Measurements from ENCODE around the gene ZNF501.
A peak's percentile ranks its signal among the peaks of the same experiment; 100 is the strongest.

The ZNF501 gene

GRCh38 chr3:44729384-44729910 lies at the start of gene ZNF501:
TSS of gene ZNF501 (plus strand) at chr3:44729635. CDS start at chr3:44734422, 4,787 bp downstream.
- no peak for FAIRE-seq

GRCh38 chr3:44680921-44681455 lies 48.4 kb upstream of the ZNF501 start:
- FAIRE-seq = no peak

- no peak for FAIRE-seq
Measured at GRCh38 chr3:44682182-44682896, 47.1 kb upstream of the ZNF501 start.

GRCh38 chr3:44685128-44685800 lies 44.2 kb upstream of the ZNF501 start:
- no peak for FAIRE-seq

GRCh38 chr3:44687898-44688297 lies 41.5 kb upstream of the ZNF501 start:
- FAIRE-seq = no peak

- no peak for FAIRE-seq
Measured at GRCh38 chr3:44712455-44713075, 16.9 kb upstream of the ZNF501 start, which contains the start of gene ZNF502. TSS of gene ZNF502 (plus strand) at chr3:44712660. CDS start at chr3:44720262, 7,602 bp downstream.

- FAIRE-seq = no peak
Measured at GRCh38 chr3:44721231-44722102, 8.0 kb upstream of the ZNF501 start.

- no peak for FAIRE-seq
Measured at GRCh38 chr3:44722103-44722401, 7.4 kb upstream of the ZNF501 start.

- FAIRE-seq = no peak
Measured at GRCh38 chr3:44734646-44735168, 5.3 kb downstream of the ZNF501 start.

GRCh38 chr3:44761101-44761423 lies 31.6 kb downstream of the ZNF501 start:
- FAIRE-seq = no peak

- FAIRE-seq = peak; percentile 70
Measured at GRCh38 chr3:44761424-44762169, 32.2 kb downstream of the ZNF501 start, which contains the start of the genes KIAA1143 and KIF15. TSS of gene KIAA1143 (minus strand) at chr3:44761619. CDS start at chr3:44761602, 17 bp downstream. TSS of gene KIF15 (plus strand) at chr3:44761794. CDS start at chr3:44761866, 72 bp downstream.

GRCh38 chr3:44762170-44762677 lies 32.8 kb downstream of the ZNF501 start:
- no peak for FAIRE-seq

- FAIRE-seq = no peak
Measured at GRCh38 chr3:44762690-44763089, 33.3 kb downstream of the ZNF501 start.

- FAIRE-seq = no peak
Measured at GRCh38 chr3:44764248-44764647, 34.8 kb downstream of the ZNF501 start.

GRCh38 chr3:44771424-44772098 lies 42.1 kb downstream of the ZNF501 start:
- no peak for FAIRE-seq

- FAIRE-seq = no peak
Measured at GRCh38 chr3:44772099-44772442, 42.6 kb downstream of the ZNF501 start.

GRCh38 chr3:44782891-44783290 lies 53.5 kb downstream of the ZNF501 start:
- FAIRE-seq = no peak
